ENCODE data around the gene EXOC2.

DNA sequence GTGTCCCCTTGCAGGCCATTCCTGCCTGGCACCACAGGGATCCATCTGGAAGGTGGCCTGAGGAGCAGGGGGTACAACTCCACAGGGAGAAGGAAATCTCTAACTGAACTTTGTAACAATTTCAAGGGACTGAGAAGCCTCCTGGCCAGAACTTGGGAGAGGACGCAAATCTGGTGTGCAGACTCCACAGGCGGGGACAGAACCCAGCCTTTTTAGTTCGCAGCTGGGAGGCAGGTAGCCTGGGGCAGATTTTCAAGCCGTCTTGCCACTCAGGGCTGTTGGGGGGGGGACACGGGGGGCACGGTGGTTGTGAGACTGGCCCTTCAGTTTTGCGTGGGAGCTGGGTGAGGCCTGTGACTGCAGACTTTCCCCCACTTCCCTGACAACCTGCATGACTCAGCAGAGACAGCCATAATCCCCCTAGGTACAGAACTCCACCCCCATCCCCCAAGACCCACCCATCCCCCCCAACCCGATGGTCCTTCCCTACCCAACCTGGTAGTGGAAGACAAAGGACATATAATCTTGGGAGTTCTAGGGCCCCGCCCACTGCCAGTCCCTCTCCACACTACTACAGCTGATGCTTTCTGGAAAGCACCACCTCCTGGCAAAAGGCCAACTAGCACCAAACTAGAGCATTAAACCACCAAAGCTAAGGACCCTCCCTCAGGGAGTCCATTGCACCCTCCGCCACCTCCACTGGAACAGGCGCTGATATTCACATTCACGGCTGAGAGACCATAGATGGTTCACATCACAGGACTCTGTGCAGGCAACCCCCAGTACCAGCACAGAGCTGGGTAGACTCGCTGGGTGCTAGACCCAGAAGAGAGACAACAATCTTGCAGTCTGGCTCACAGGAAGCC, 33.0 kb downstream of the EXOC2 start:
- TF ChIP-seq, protein P1, sequence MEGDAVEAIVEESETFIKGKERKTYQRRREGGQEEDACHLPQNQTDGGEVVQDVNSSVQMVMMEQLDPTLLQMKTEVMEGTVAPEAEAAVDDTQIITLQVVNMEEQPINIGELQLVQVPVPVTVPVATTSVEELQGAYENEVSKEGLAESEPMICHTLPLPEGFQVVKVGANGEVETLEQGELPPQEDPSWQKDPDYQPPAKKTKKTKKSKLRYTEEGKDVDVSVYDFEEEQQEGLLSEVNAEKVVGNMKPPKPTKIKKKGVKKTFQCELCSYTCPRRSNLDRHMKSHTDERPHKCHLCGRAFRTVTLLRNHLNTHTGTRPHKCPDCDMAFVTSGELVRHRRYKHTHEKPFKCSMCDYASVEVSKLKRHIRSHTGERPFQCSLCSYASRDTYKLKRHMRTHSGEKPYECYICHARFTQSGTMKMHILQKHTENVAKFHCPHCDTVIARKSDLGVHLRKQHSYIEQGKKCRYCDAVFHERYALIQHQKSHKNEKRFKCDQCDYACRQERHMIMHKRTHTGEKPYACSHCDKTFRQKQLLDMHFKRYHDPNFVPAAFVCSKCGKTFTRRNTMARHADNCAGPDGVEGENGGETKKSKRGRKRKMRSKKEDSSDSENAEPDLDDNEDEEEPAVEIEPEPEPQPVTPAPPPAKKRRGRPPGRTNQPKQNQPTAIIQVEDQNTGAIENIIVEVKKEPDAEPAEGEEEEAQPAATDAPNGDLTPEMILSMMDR (IDR thresholded peaks at IDR 0.05): no peak
- no peak for TF ChIP-seq EZH2 (IDR thresholded peaks at IDR 0.05; ENCODE audit: borderline replicate concordance, insufficient read depth, low read depth, low read length, poor library complexity, severe bottlenecking)

Data from B cell (primary cell).